GF-D8 (cell line): ENCODE measurements around the gene PPP1R3E.

Experiments used
- DNase-seq: peaks from one replicate; lab custom pipeline; 2025; lab: John Stamatoyannopoulos, UW

The PPP1R3E gene

GRCh38 chr14:23322568-23323517 is 20.2 kb upstream of the PPP1R3E start:
- no peak for DNase-seq

GRCh38 chr14:23321572-23322547 is 19.2 kb upstream of the PPP1R3E start:
- peak; percentile 6 for DNase-seq

- peak; percentile 99 for DNase-seq
Observed at GRCh38 chr14:23320584-23321571, 18.2 kb upstream of the PPP1R3E start, which contains the start of gene PABPN1. PABPN1 (plus strand) TSS chr14:23321457; CDS start chr14:23321470, 13 bp downstream.

DNA sequence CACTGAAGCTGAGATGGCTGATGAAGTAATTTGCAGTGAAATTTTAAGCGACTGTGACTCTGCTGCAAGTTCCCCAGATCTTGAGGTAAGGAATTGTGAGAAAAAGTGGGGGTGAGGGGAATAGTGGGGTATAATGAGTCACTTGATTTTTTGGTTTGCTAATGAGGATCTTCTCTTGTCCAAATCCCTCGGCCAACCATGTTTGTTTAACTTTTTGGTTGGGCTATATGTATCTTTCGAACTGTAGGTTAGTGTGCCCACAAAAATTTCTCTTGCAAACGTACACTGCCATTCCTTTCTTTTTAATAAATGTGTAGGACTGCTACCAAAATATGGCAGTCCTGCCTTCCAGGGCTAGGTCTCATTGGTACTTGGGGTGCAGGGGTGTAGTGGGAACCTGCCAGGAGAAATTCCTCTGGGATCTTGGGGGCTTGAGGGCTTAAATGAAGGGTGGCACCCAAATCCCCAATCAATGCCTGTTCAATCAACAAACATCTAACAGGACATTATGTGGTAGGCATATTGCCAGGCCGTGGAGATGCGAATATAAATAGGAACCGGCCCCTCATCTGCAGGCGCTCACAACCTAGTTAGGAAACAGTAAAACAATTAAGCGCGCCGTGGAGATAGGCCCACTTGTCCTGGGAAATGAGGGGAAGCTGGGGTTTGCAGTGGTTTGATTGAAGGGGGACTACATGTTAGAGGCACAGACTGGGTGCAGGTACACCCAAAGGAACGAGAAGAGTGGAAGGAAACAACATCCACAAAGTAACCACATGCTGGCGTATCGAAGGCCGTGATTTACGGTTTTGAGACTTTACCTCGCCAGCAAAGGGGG is 17.3 kb upstream of the PPP1R3E start:
- DNase-seq: no peak

- DNase-seq: no peak
Observed at GRCh38 chr14:23316300-23316699, 13.6 kb upstream of the PPP1R3E start.

DNA sequence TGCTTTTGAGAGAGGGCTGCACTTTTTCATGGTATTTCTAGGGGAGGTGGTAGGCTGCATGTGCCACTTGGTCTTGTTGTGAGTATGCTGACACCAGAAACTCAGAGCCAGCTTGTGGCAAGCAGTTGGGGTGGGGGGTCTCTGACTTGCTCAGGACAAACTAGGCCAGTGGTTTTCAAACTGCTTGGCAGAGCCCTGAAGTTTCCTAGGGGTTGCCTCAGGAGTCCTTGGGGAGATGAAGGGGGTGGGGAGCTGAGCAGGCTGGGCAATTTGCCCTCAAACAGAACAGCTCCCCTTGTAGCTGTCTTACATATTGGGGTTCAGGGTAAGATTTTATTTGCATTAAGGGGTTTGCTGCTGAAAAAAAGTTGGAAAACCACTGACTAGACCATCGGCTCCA is 7.9 kb upstream of the PPP1R3E start:
- DNase-seq: no peak

DNA sequence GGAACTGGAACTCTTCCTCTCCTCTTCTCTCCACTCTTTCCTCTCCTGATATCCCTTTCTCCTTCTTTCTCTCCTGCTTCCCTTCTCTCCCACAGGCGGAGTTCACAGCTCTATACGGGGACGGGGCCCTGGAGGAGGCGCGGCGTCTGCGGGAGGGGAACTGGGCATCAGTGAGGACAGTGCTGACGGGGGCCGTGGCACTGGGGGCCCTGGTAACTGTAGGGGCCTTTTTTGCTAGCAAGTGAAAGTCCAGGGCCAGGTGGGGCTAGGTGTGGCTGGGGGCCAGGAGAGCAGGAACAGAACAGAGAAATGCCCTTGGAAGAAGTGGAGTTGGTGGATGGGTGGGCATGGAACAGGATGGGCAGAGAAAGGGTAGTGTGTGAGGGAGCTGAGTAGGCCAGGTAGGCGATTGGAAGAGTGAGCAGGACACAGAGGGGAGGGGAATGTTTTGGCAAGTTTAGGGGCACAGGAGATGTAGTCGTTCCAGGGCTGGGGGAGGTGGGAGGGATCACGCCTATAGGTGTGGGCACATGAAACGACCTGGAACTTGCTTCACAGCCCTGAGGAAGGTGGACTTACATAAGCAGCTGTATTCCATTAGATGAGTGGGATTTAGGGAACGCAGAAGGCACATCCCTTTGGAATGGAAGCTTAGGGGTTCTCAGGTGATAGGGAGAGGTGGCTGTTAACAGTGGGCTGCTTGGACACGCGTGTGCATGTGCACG is 6.2 kb upstream of the PPP1R3E start:
- DNase-seq: no peak

- no peak for DNase-seq
Observed at GRCh38 chr14:23307687-23308644, 5.3 kb upstream of the PPP1R3E start.

DNA sequence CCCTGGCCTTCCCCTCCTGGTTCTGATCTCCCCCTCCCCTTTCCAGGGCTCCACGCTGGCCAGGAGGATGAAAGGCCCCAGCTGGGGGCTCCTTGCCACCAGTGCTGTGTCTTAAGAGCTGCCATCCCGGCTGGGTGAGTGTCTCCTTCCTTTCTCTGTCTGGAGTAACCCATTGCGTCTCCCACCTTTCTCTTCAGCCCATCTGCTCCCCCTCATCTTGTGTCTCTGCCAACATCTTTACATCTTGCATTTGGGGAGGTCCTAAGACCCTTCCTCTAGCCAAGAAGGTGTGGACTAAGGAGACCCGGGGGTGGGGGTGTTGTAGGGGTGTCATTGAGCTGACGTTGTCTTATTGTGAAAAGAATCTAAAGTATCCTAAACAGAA is 4.5 kb upstream of the PPP1R3E start:
- DNase-seq: no peak

- peak; percentile 59 for DNase-seq
Observed at GRCh38 chr14:23306412-23307145, 3.9 kb upstream of the PPP1R3E start, which contains the start of gene BCL2L2. BCL2L2 (plus strand) TSS chr14:23306833; CDS start chr14:23307768, 935 bp downstream.

GRCh38 chr14:23301969-23302289 is 730 bp downstream of the PPP1R3E start:
- DNase-seq: no peak

DNA sequence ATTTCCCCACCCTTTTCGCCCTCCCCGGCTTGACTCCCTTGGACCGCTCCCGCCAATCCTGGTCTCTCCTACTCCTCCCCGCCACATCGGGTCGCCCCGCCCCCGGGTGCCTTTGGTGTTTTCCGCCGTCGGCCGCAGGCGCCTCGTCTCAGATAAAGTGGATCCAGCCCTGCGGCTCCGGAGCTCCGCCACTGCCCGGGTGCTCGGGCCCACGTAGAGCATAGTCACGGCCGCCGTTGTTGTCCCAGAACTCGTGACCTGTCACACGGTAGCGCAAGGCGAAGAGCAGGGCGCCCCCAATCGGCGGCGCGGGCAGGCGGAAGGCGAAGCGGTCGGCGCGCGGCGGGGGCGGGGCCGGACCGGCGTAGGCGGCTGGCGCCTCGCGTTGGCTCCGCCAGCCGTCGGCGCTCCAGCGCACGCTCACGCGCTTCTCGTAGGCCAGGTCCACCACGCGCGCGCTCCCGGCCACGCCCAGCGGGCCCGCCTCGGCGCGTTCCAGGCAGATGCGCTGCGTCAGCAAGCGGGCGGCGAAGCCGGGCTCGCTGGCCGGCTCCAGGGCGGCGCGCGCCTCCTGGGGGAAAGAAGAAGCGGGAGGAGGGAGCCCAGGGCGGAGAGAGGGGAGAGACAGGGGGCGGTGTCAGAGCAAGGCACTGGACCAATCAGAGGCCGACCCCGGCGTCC is 1.2 kb downstream of the PPP1R3E start:
- DNase-seq: peak; percentile 95

DNA sequence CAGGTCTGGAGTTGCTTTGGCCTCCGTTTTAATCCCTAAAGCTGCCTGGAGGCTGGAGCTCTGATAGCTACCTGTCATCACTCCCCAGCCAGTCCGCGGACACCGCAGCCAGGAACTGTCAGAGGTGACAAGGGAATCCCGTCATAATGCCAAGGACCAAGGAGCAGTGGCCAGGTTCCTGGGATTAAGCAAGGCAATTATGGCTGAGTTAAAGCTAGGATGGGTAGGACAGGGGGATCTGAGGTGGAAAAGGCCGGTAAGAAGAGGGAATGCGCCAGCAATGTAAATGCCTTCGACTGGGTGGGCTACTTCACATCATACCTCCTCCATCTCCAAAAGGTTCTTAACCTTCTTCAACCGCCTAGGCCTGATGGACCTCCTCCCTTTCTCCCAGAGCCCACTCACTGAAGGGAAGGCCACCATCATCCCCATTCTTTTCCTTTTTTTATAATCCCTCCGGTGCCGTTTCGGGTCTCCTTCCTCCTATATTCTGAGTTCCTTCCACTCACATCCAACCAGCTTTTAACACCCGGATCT is 1.9 kb downstream of the PPP1R3E start:
- no peak for DNase-seq

DNA sequence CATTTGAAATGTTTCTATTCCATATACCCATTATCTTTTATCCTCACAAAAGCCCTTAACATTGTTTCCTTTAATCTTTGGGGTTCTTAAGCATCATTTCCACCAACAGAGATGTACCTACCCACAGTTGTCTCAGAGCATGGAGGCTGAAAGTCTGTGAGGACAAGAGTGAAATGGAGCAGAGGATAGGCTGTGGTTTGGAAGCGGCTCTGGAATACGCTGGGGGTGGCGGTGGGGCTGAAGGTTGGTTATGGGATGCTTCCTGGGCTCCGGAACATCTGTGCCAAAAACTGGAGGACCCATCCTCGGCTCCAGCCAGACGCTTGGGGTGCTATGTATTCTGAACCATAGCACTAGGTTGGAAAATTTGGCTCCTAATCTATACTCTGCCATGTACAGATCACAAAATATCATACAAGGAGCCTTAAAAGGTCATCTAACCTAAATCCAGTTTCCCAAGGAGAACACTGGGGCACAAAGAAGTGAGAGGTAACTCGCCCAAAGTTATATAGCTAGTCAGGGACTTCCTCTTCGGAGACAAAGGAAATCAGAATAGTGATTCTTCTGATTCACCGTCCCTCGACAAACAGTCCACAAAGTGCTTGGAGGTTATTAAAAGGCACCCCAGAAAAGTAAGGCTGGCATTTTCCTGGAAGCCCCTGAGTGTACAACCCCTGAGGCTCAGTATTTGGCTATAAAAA is 2.5 kb downstream of the PPP1R3E start:
- DNase-seq: no peak

DNA sequence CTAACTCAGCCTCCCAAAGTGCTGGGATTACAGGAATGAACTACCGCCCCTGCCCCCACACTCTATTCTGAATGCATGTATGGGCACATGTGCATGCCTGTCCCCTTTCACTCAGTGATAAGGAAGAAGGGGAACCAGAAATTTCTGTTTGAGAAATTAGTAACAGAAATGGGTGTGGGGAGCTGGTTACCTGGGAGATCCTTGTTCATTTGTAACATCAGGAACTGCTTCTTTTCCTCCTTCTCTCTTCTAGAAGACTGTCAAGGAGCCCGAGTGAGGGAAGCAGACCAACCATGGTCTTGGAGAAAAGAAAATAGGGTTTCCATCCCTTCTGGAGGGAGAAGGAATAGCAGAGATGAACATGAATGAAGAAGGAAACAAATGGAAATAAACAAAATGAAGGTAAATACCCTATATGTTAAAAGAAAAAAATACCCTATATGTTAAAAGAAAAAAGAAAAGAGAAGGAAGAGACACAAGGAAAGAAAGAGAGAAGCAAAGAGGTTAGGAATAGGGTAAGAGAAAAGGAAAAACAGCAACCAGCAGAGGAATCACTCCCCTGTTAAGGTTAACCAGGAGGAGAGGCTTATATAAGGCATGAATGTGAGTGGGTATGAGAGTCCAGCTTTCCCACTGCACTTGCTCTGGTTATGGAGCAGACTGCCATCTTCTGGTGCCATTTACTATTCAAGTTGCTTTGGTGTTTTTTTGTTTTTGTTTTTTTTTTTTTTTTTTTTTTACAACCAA is 3.3 kb downstream of the PPP1R3E start:
- no peak for DNase-seq
